Spleen (tissue), 7 donors: ENCODE results near the gene RNASE8.

Source experiments
- CTCF ChIP-seq, 11 experiments: fragments of 200-600 bp in 7 of 11; fragments of 450-650 bp in 4 of 11; sonication (generic) in 4 of 11; IDR thresholded peaks in 8 of 11; conservative IDR thresholded peaks in 3 of 11; 1 replicate in 7 of 11; 2 replicates in 4 of 11; pipeline versions ENCODE4 v1.4.0 to v1.8.0; 2016 to 2021; ENCODE audit warnings: antibody characterized with exemption in 11 of 11, inconsistent platforms in 4 of 11, mild to moderate bottlenecking in 1 of 11
- POLR2A ChIP-seq, 3 donors: fragments of 450-650 bp; IDR thresholded peaks; one replicate each; pipeline ENCODE4 v1.5.1; 2017; ENCODE audit warnings: antibody characterized with exemption in 3 of 3, mild to moderate bottlenecking in 1 of 3
- POLR2AphosphoS5 ChIP-seq, 3 donors: sonication (generic); formaldehyde crosslinking; IDR thresholded peaks; one replicate each; pipeline ENCODE4 v1.5.1; 2017; ENCODE audit warnings: antibody characterized with exemption in 3 of 3
- donor health status: DM: no; HTN: no; CAD: no; lungs with moderate emphysema.
- donor health status: DM: no; HTN: no; CAD: no.
- donor health status: DM: no; HTN: no; CAD: no.

- TF ChIP-seq CTCF (IDR thresholded peaks at IDR 0.05 in 8 of 11, conservative IDR thresholded peaks at IDR 0.05 in 3 of 11) (no peak), POLR2A (IDR thresholded peaks at IDR 0.05) (no peak), POLR2AphosphoS5 (IDR thresholded peaks at IDR 0.05) (no peak)
These were observed at the start of gene RNASE8 for GRCh38 chr14:21057803-21058675.
